Pulmonary artery endothelial cell (primary cell): Measurements from ENCODE around the gene FZD10. TPM values are rescaled to one million over a fixed set of nuclear protein-coding genes. Genes with fewer than 3 reads are reported as not detected.

ENCODE experiments used
- DNase-seq: peaks from one replicate; pipeline ENCODE4 v3.0.0-alpha.2; 2011; ENCODE audit warnings: low read depth, low spot score
- total RNA-seq: library from RNA; depleted of rRNA; stranded (reverse); fragments of >200 nt; gene quantifications from 2 replicates; pipeline ENCODE4 v1.2.3, GENCODE V29; 2014

The FZD10 gene
- total RNA-seq, 1 donor from 2014 or later = not detected

DNA sequence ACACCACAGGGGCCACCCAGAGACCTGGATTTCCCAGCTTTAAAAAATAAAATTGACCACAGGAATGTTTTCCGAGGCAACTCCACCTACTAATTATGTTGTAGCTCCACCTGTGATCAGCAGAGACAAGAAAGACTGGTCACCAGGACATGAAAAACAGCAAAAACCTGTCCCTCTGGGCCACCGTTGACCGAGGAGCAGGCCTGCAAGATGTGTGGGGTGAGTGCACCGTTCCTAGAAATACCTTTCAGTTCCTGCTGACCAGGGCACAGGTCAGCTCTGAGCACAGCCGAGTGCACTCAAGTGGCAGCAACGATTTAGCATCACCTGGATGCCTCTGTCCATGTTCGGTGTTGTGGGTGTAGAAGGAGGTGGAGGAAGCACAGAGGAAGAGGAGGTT, 16.9 kb downstream of the FZD10 start:
- no peak for DNase-seq

DNA sequence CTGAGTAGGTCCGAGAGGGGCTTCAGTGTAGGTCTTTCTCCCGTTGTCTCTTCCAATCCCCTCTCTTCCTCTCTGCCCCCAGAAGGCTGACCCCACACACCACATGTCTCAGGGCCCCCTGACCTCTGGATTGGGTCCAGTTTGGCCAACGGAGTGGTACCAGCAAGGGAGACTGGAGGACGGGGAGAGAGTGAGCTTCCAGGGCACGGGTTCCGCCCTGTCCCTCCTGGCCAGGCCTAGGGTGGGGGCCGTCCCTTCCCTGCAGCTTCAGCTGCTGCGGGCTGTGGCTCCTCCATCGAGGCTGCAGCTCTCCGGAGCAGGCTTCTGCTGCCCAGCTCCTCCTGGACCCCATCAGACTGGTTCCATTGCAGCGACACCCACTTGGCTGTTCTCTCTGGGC, 17.4 kb downstream of the FZD10 start:
- DNase-seq = no peak

- DNase-seq = no peak
These were observed 18.9 kb downstream of the FZD10 start for GRCh38 chr12:130181211-130181610.

DNA sequence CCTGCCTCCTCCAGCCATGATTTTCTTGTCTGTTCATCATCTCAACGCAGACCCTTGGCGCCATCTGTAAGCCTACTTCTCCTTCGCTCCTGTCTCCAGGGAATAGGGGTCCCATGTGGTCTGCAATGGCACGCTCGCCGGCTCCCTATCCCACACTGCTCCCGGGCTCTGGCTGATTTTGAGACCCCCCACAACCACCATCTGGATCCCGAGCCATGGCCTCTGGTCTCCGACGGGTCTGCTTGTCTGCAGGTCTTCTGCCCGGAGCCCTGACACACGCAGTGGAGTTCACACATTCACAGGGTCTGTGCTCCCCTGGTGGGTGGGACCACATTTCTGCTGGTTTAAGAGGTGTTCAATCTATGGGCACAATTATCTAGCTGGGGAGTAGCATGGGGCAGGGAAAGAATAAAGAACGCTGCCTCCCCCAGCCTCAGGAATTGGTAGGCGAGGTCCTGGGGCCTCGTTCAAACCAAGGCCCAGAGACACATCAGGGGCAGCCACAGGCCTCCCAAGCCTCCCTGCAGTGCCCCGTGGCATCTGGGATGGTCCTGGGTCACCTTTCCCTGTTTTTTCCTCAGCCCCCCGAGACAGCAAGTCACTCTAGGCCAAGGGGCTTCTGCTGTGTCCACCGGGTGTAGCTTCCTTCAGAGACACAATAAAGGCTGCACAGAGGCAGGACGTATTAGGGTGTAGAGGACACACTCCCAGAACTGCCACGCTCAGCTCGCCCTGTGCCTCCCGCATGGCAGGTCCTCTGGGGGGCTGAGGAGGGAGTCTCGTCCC, 21.5 kb downstream of the FZD10 start:
- no peak for DNase-seq

DNA sequence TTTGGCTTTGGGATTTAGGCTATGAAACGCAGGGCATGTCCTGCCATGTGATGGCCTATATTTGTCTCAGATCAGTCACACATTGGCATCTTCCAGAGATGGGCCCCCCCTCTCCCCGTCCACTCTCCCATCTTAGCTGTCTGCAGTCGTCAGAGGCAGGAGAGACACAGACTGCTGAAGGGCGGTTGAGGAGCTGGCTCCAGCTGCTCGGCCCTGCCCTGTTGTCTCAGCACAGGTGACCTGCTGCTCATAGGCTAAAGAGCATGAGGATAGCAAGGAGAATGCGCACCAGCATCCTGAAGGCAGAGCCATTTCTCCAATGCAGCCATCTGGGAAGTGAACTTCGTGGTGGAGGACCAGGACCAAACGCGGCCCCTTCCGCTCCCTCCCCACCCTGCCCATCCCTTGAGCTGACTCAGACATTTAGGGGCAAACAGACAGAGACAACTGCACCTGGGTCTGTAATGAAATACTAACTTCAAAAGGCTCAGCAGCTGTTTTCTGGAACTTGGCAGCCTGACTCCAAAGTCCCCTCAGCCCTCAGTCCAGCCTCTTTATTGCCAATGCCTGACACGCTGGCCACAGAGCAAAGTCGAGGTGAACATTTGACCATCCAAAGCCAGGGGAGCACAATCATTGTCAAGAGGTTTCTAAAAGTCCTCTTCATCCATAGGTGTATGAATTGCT, 22.3 kb downstream of the FZD10 start:
- no peak for DNase-seq

DNA sequence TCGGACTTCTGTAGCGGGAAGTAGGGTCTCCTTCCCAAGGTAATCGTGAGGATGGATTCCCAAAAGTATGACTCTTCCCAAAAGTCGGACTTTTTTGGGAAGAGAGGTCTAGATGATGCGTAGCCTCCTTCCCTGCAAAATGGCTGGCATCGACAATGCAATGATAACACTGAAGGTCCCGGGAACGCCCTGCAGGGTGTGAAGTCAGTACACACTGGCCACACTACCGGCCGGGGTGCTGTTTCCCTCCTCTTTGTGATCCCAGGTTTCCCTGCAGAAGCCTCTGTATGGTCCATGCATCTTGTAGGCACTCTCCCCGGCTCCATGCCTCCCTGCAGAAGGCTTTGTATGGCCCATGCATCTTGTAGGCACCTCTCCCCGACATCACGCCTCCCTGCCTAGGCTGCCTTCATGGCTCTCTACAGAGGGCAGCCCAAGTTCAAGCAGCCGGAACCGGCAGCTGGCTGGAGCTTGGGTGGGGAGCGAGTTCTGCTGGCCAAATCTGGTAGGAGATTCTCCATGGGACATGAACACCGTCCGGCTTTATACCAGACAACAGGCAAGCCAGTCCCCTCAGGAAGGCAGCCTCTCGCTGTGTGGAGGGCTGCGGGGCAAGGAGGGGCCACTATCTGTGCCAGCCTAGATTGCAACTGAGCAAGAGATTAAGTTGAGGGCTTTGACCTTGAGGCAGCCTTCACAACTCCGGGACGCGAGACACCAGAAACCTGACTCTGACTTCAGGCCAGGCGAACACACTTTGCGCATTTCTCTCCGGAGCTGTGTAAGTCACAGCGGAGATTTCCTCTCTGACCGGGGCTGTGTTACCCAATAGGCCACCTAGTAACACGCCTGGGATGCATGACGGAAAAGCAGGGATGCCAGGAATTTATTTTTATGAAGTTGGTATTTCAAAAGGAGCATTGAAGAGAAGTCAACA, 23.5 kb downstream of the FZD10 start:
- no peak for DNase-seq

DNA sequence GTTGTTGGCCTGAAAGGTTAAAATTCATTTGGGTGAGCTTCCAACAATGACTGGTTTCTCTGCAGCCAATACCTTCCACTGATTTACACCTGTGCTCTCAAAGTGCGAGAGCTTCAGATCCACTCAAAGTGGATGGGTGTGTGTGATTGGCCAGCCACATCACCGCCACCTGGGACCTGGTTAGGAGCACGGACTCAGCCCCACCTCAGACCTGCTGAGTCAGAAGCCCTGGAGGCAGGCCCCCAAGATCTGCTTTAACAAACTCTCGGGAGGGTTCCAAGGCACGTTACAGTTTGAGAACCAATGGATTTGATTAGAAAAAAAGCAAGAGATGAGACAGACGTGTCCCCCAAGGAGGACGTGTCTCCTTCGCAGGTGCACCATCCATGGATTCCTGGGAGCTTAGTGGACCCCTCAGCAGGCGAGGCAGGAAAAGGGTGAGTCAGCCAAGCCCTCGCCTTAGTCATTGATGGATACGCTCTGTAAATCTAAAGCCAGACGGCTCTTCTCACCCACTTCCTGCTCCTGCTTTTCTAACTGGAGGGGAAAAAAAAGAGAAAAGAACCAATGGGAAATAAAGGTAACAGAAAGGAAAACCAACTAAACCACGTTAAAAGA, 24.5 kb downstream of the FZD10 start:
- DNase-seq = no peak

DNA sequence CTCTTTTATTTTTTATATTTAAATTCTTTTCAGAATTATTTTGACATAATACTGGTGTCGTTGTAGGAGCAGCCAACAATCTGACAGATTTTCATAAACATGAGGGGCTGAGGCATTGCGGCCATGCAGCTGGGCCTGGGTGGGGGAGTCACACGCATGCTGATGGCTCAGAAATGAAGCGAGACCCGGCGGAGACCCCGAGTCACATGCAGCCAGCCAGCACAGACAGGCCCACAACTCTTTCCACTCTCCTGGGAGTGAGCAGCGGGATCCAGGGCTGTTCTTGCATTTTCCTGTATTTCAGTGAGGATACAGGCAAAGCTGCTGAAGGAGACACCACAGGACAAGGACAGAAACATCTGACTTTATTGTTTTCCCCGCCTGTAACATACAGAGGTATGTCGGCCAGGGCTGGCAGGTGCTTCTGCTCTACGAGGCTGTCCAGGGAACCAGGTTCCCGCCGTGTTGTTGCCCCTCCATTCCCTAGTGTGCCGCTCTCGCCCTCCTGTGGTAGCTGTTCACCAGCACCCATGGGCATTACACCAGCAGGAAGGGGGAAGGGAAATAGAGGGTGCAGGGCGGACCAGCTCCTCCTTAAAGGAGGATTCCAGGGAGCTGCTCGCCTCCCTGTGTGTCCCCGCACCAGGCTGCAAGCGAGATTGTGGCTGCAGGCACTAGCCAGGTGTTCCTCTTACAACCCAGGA, 30.5 kb downstream of the FZD10 start:
- DNase-seq = no peak

DNA sequence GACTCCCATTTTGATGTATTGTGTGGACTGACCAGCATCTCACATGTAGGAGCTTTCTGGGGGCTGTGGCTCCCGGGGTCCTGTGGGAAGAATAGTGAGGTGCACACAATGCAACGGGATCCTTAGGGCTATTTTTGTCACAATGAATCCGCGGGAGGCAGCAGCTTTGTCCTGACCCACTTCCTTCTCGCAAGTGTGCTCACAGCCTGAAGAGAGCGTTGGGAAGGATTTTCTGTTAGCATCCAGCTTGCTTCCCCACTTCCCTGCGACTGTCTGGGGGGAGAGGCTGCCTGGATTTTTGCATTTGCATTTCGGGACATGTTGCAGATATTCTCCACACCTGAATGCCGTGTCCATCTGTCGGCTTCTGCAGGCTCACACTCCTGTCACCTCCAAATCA, 31.9 kb downstream of the FZD10 start:
- DNase-seq = no peak

- DNase-seq = no peak
These were observed 33.1 kb downstream of the FZD10 start for GRCh38 chr12:130195369-130195768.

DNA sequence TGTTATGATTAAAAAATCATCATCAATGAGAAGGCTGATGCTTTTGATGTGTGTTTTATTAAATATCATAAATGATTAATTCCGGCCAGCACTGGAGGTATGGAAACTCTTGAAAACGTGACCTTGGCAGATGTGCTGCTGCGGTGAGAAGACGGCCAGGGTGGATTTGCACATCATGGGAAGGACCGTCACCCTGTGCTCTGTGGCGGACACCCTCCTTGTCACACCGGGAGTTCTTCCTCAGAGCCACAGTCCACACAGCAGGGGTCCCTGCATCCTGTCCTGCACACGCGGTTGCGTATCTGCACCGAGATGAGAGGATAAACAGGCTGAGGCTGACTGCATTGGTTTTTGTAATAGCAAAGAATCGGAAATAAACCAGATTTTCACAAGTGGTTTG, 33.5 kb downstream of the FZD10 start:
- no peak for DNase-seq

- DNase-seq = no peak
These were observed 34.6 kb downstream of the FZD10 start for GRCh38 chr12:130196827-130197226.

DNA sequence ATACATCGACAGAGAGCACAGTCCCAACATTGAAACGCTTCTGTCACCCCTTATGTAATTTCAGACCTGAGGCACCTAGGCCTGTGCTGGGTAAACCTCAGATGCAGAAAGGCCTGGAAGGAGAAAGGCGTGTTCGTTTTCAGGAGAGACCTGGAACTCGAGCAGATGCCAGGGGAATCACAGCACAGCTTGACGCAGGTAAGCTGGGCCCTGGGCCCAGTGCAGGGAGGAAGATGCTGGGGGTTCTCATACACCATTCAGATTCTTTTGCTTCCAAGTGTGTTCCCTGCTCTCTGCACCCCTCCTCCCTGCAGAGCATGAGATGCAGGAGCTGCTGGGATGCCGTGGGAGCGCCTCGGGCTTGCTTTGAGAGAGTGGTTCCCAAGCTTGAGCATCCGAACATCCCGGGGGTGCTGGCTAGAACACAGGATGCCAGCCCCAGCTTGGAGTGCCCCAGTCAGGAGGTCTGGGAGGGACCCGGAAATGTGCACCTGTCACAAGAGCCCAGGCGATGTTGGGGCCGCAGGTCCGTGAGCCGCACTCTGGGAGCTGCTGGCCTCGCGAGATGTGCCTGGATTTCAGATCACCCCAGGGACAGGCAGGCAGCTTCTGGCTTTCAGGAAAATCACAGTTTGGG, 35.9 kb downstream of the FZD10 start:
- DNase-seq = no peak

DNA sequence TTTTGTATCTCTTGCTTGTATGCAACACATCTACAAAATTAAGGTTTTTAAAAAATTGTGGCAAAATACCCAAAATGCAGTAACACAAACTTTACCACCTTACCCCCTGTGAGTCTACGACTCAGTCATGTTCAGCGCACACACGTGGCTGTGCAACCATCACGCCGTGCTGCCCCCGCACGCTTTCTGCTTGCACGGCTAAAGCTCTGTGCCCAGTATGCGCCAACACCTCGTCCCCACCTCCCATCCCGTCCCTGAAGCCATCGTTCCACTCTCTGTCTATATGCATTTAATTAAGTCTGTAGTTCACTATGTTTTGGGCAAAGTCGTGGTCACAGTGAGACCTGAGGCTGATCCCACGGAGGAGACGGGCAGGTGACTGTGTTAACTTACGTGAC, 36.4 kb downstream of the FZD10 start:
- no peak for DNase-seq

DNA sequence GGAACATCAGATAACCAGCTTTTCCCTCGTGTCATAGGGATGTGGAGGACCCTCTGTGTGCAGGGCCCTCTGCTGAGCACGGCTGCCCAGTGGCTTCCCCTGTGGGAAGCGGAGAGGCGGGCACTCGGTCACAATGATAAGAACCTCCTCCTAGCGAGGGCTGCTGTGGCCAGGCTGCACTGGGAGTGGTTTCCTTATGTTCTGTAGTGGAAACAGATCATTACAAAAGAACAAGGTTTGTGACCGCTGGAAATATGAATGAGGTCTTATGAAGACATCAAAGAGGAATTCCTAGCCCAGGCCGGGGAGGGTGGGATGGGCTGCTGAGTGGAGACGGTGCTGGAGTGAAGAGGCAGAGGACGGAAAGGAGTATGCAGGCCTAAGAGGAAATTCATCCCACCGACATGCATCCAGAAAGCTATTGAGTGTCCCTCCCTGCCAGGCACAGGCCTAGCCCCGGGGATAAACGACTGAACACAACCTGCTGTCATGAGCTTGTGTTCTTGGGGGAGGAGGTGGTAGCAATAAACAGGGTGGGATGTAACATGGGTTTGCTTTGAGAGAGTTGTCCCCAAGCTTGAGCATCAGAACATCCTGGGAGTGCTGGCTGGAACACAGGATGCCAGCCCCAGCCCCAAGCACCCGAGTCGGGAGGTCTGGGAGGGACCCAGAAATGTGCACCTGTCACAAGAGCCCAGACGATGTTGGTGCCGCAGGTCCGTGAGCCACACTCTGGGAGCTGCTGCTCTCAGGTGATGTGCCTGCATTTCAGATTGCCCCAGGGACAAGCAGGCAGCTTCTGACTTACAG, 37.5 kb downstream of the FZD10 start:
- no peak for DNase-seq

DNA sequence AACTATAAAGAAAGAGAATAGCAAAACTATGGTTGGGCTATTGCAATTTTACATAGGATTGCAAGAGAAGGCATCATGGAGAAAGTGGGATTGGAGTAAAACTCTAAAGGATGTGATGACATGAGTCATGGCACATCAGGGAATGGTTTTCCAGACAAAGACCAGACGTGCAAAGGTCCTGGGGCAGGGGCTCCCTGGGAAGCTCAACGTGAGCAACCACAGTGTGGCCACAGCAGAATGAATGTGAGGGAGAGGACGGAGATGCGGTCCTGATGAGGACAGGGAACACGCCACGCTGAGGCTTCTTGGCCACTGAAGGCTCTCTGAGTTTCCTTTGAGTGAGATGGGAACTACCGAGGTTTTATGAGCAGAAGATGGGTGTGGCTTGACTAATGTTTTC, 38.2 kb downstream of the FZD10 start:
- DNase-seq = no peak

- DNase-seq = no peak
These were observed 38.8 kb downstream of the FZD10 start for GRCh38 chr12:130201037-130201436.

- DNase-seq = no peak
These were observed 39.9 kb downstream of the FZD10 start for GRCh38 chr12:130202201-130202600.

DNA sequence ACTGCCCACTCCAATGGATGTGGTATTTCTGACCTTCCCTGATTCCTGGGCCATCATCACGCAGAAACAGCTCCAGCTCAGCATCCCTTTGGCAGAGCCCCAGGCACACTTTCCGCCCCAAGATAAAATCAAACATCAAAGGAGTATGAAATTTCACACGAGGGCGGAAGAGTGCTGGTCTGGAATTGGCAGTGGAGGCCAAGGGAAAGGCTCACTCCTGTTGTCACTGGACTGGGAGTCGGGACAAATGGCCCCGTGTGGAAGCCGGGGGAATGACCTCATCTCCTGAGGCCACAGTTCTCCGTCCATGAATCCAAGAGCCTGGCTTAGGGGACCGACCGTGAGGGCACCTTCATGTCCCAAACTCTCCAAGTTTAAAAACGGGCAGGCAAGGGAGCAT, 40.9 kb downstream of the FZD10 start:
- DNase-seq = no peak

DNA sequence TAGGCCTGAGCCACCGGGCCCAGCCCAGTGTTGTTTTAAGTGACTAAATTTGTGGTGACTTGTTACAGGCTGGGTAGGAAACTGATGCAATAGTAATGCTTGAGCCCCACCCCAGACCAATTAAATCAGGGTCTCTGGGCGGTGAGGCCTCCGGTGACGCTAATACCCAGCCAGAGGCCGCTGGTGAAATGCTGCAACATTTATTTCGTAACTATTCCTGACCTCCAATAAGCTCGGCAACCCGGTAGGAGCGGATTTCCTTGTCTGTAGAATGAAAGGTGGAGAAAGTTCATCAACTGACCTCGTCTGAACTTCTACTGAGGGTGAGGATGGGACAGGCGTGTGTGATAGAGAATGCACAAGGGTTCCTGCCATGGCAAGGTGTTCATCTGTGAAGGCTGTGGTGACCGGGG, 42.3 kb downstream of the FZD10 start:
- DNase-seq = no peak
